Sigmoid colon (tissue), 7 donors: ENCODE data around the gene PAX5. TPM values are rescaled to one million over a fixed set of nuclear protein-coding genes. Genes with fewer than 3 reads are reported as not detected.

Source experiments
- DNase-seq: peaks from one replicate; pipeline ENCODE4 v3.0.0-alpha.2; 2019
- H3K27ac ChIP-seq, 4 donors: fragments of 200-600 bp; sonication (generic); one replicate each; pipeline ENCODE4 v1.5.1; 2016 to 2019; ENCODE audit warnings: mild to moderate bottlenecking in 1 of 4
- H3K27me3 ChIP-seq, 3 donors: fragments of 200-600 bp; sonication (generic); one replicate each; pipeline ENCODE4 v1.5.1; 2019; ENCODE audit warnings: mild to moderate bottlenecking in 1 of 3
- H3K36me3 ChIP-seq, 4 donors: fragments of 200-600 bp; sonication (generic); one replicate each; pipeline ENCODE4 v1.5.1; 2016 to 2019
- H3K4me1 ChIP-seq, 4 donors: fragments of 200-600 bp; sonication (generic); one replicate each; pipeline ENCODE4 v1.5.1; 2017 to 2019
- H3K4me3 ChIP-seq, 4 donors: fragments of 200-600 bp; sonication (generic); one replicate each; pipeline ENCODE4 v1.5.1; 2017 to 2019; ENCODE audit warnings: mild to moderate bottlenecking in 2 of 4, moderate library complexity in 1 of 4
- H3K9me3 ChIP-seq, 4 donors: fragments of 200-600 bp in 3 of 4; sonication (generic) in 3 of 4; one replicate each; pipeline versions ENCODE4 v1.5.1 to v1.6.1; 2013 to 2019
- CTCF ChIP-seq, 4 experiments: fragments of 450-650 bp in 3 of 4; fragments of 200-600 bp in 1 of 4; IDR thresholded peaks; one replicate each; pipeline ENCODE4 v1.5.1; 2016 to 2019; ENCODE audit warnings: antibody characterized with exemption in 4 of 4, mild to moderate bottlenecking in 3 of 4, moderate library complexity in 2 of 4
- EP300 ChIP-seq, 4 donors: sonication (generic); formaldehyde crosslinking; IDR thresholded peaks; one replicate each; pipeline ENCODE4 v1.6.1; 2017; ENCODE audit warnings: antibody characterized with exemption in 4 of 4
- POLR2A ChIP-seq, 2 donors: fragments of 450-650 bp; IDR thresholded peaks; one replicate each; pipeline ENCODE4 v1.6.1; 2016; ENCODE audit warnings: antibody characterized with exemption in 2 of 2, mild to moderate bottlenecking in 2 of 2, moderate library complexity in 2 of 2
- POLR2AphosphoS5 ChIP-seq, 4 donors: sonication (generic); formaldehyde crosslinking; IDR thresholded peaks; one replicate each; pipeline ENCODE4 v1.6.1; 2017; ENCODE audit warnings: antibody characterized with exemption in 4 of 4
- WGBS, 2 donors: extraction: QIAGEN DNeasy Blood & Tissue Kit; methylation state at CpG; one replicate each; pipeline ENCODE4 v1.1.7; 2013; 5-methylcytosine and 5-hydroxymethylcytosine counted together
- intact Hi-C: fragments of 100-400 bp; cut with DNase I; formaldehyde crosslinking; loops from one replicate; pipeline ENCODE4 v1.15.1; 2023
- polyA plus RNA-seq, 3 donors: library from polyadenylated mRNA; stranded (reverse); fragments of 200-250 nt; gene quantifications; one replicate each; pipeline ENCODE4 v1.2.3, GENCODE V29; 2013
- total RNA-seq, 4 donors: library from RNA; depleted of rRNA; stranded (reverse); fragments of >200 nt; gene quantifications; one replicate each; pipeline ENCODE4 v1.1.0, GENCODE V29; 2016
- donor health status: healthy with polysubstance abuse.
- donor health status: Bipolar disorder and iron deficiency.
- donor health status: healthy.

Gene PAX5
- total and polyA plus RNA-seq, 7 donors = under 0.01 to 20.1 (median 0.23) TPM; not detected in 4

DNA sequence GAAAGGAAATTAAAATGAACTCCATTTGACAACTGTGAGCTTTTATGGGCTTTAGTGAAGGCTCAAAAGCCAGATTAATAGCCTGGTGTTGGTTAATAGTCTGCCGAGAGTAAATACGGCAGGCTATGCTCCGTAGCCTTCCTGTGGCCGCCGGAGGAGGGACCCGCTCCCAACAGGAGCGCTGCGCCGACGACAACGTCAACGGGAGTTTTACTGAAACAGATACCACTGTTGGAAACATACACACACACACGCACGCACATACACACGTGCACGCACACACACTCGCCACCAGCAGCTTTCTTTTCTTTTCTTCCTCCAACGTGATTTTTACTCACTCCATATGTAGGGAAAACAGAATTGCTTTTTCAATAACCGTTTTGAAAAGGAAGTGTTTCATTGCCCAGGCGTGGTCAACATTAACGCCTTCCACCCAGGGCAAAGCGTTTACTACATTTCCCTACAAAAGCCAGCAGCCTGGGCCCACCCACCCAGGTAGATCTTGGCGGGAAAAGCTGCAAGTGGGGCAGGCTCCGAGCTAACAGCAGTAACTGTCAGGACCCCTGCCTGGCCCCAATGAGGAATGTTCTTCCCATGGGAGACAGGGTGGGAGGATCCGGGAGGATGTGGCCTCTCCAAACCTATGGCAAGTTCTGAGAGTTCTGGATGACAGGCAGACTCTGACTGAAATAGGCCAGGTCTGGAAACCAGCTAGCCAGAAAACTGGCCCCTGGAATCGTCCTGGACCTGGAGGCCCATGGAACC, 72.3 kb downstream of the PAX5 start:
- Histone ChIP-seq H3K4me3 (no peak overlapping the region), H3K27me3 (peaks cover 0 to 26% (median 0%) of the 10 kb centered on the region in 3 donors), H3K36me3 (no peaks in the 10 kb centered on the region), H3K27ac (no peak overlapping the region), H3K4me1 (peaks cover 0 to 8% (median 2%) of the 10 kb centered on the region in 4 donors), H3K9me3 (no peaks in the 10 kb centered on the region)
- DNase-seq = no peak
- TF ChIP-seq EP300 (IDR thresholded peaks at IDR 0.05) = no peak
- TF ChIP-seq CTCF (IDR thresholded peaks at IDR 0.05) = no peak
- no peak for TF ChIP-seq POLR2AphosphoS5 (IDR thresholded peaks at IDR 0.05)
- TF ChIP-seq POLR2A (IDR thresholded peaks at IDR 0.05) = no peak
- WGBS, 2 donors = 11 to 38% methylated on average over 26 of the region's 26 CpGs
- intact Hi-C loops = no loop called here

DNA sequence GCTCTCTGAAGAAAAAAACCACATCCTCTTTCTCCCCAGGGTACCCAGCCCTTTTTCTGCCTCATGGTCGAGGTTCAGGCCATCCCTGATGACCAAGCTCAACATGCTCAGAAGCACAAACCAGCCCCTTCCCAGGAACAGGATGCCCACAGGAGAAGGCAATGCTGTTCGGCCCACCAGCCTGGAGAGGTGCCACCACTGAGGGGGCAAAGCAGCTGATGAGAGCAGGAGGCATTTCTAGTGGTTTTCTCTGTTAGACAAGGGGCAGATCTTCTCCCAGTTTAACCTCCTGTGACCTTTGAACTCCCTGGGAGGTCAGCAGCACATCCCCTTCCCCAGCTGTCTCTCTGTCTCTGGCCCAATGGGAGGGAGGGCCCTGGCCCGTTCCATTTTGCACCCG, 73.0 kb downstream of the PAX5 start:
- WGBS, 2 donors = 50 to 61% methylated on average over 4 of the region's 4 CpGs
- Histone ChIP-seq H3K36me3 (no peaks in the 10 kb centered on the region), H3K27me3 (peaks cover 0 to 26% (median 0%) of the 10 kb centered on the region in 3 donors), H3K4me3 (no peak overlapping the region), H3K9me3 (no peaks in the 10 kb centered on the region), H3K4me1 (peaks cover 0 to 8% (median 2%) of the 10 kb centered on the region in 4 donors), H3K27ac (no peak overlapping the region)
- no peak for DNase-seq
- intact Hi-C loops = no loop called here
- no peak for TF ChIP-seq CTCF (IDR thresholded peaks at IDR 0.05)
- no peak for TF ChIP-seq POLR2A (IDR thresholded peaks at IDR 0.05)
- TF ChIP-seq POLR2AphosphoS5 (IDR thresholded peaks at IDR 0.05) = no peak
- no peak for TF ChIP-seq EP300 (IDR thresholded peaks at IDR 0.05)

DNA sequence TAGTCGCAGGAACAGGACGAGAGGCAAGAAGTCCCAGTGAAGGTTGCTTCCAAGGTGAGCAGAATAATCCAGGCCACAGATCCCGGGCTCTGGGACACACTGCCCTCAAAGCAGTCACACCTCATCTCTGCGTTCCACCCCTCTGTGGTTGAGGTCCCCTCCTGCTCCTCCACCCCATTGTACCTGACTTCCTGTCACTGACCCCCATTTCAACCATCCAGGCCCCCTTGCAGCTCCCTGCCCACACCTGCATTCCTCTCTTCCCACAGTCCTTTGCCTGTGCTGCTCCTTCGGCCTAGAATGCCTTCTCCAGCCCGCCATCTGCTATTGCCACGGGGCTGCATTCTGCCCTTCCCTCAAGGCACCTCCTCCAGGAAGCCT, 73.5 kb downstream of the PAX5 start:
- no peak overlapping the region for H3K4me3 ChIP-seq
- H3K27me3 ChIP-seq = peaks cover 0 to 26% (median 0%) of the 10 kb centered on the region in 3 donors
- no peak overlapping the region for H3K27ac ChIP-seq
- DNase-seq = no peak
- H3K4me1 ChIP-seq = peaks cover 0 to 8% (median 2%) of the 10 kb centered on the region in 4 donors
- intact Hi-C loops = no loop called here
- no peaks in the 10 kb centered on the region for H3K9me3 ChIP-seq
- H3K36me3 ChIP-seq = no peaks in the 10 kb centered on the region
- 93% methylated on average over 7 of the region's 7 CpGs for WGBS, 2 donors
- TF ChIP-seq POLR2AphosphoS5 (IDR thresholded peaks at IDR 0.05) (no peak), CTCF (IDR thresholded peaks at IDR 0.05) (no peak), EP300 (IDR thresholded peaks at IDR 0.05) (no peak), POLR2A (IDR thresholded peaks at IDR 0.05) (no peak)

DNA sequence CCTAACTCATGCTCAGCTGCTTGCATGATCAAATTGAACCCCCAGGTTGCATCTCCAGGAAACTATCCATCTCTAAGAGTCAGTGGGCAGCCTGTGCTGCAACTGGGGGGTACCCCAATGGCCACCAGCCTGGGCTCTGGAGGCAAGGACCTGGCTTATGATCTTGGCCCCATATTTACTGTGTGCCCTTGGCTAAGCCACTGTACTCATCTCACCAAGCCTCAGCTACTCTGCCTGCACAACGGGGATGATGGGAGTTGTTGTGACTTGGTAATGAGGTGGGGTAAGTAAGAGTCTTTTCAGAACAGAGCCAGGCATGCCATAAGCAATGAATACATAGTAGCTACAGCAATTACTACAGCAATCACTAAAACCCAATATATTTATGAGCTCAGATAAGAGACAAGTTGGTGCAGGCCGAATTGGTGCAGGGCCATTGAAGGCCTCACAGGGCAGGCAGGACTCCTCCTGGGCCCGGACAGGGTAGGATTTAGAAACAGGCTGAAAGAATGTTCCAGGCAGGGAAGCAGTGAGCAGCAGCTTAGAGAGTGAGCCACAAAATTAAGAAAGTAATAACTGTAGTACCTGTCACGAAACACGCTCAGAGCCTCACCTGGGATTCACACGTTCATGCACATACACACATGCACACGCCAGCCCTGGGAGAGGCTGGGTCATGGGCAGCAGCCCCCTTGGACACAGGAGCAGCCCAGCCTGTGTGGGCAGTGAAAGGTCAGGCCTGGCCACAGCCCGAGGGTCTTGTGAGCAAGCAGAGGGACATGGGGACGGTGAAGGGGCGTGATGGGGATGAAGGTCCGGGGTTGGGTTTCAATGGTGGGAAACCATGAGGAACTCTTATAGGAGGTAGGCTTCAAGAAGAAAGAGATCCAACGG, 74.1 kb downstream of the PAX5 start:
- Histone ChIP-seq H3K4me1 (peaks cover 0 to 8% (median 2%) of the 10 kb centered on the region in 4 donors), H3K27me3 (peaks cover 0 to 27% (median 0%) of the 10 kb centered on the region in 3 donors), H3K9me3 (no peaks in the 10 kb centered on the region), H3K36me3 (no peaks in the 10 kb centered on the region), H3K4me3 (no peak overlapping the region), H3K27ac (no peak overlapping the region)
- DNase-seq = no peak
- WGBS, 2 donors = 93 to 94% methylated on average over 12 of the region's 12 CpGs
- intact Hi-C loops = no loop called here
- TF ChIP-seq POLR2AphosphoS5 (IDR thresholded peaks at IDR 0.05) = no peak
- no peak for TF ChIP-seq EP300 (IDR thresholded peaks at IDR 0.05)
- TF ChIP-seq CTCF (IDR thresholded peaks at IDR 0.05) = no peak
- TF ChIP-seq POLR2A (IDR thresholded peaks at IDR 0.05) = no peak
